G401.6 (cell line): Measurements from ENCODE around the gene MOGAT1.

Experiments used
- FAIRE-seq: peaks from 2 replicates; lab custom pipeline; 2012; peaks lifted over from hg19 to GRCh38; lab: Jason Lieb, UNC

The MOGAT1 gene, protein sequence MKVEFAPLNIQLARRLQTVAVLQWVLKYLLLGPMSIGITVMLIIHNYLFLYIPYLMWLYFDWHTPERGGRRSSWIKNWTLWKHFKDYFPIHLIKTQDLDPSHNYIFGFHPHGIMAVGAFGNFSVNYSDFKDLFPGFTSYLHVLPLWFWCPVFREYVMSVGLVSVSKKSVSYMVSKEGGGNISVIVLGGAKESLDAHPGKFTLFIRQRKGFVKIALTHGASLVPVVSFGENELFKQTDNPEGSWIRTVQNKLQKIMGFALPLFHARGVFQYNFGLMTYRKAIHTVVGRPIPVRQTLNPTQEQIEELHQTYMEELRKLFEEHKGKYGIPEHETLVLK

DNA sequence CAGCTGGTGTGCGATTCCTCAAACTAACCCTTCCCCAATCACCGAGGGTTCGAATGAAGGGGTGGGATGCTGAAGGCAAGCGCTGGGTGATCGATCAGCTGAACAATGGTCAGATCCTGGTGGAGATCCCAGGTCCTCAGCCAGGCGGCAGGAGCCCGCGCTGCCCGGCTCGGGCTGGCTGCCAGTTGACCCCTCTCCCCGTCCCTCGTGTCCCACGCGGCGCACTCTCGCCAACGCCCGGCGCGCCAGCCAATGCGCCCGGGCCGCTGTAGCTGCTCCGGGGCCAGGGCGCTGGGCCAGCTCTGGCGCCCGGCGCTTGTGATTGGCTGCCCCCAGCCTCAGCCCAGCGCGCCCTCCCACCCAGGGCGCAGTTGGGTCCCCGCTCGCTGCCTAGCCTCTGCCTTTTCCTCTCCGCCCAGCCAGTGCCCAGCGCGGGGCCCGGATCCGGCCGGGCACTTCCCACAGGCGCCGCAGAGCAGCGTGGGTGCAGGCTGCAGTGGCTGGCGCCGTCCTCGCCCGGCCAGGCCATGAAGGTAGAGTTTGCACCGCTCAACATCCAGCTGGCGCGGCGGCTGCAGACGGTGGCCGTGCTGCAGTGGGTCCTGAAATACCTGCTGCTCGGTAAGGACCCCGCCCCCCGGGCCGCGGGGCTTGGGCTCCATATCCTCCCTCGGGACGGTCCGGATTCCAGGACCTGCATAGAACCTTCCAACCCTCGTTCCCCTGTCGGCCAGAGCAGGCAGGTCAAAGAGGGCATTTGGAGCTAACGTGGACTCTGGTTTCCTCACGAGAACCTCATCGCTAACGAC, at the start of gene MOGAT1:
TSS of gene MOGAT1 (plus strand) at position 400 of the 809 bp plus-strand sequence. CDS start at position 528, 128 bp downstream.
- no peak for FAIRE-seq

DNA sequence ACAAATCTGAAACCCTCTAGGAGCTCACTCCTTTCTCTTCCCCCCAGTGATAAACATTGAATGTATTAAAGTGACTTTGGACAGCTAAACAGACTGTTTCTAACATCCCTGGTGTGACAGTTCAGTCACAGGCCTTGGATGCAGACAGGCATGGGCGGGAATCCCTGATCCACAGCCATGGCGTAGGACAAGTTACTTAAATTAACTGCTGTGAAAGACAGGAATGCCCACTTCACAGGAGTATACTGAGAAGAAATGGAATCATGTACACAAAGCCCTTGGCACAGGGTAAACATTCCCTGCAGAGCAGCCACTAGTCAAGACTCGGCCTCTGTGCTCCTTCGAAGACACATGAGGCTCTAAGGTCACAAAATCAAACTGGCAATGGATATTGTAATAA, 49.6 kb upstream of the MOGAT1 start:
- no peak for FAIRE-seq

DNA sequence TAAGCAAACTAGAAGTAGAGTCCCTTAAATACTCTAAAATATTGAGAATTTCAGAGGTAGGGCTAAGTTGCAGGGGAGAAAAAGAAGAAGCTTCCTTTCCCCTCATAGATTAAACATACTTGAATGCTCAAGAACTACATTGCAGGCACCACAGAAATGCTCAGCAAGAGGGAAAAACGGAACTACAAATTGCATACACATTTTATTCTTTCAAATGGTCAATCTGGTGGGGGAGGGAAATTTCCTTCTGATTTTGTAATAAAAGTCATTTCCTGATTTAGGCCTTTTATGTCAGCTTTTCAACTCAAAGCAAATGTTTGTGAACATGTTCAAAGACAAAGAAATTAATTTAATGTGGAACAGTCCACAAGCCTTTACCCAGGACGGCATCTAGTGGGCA, 48.5 kb upstream of the MOGAT1 start:
- no peak for FAIRE-seq

DNA sequence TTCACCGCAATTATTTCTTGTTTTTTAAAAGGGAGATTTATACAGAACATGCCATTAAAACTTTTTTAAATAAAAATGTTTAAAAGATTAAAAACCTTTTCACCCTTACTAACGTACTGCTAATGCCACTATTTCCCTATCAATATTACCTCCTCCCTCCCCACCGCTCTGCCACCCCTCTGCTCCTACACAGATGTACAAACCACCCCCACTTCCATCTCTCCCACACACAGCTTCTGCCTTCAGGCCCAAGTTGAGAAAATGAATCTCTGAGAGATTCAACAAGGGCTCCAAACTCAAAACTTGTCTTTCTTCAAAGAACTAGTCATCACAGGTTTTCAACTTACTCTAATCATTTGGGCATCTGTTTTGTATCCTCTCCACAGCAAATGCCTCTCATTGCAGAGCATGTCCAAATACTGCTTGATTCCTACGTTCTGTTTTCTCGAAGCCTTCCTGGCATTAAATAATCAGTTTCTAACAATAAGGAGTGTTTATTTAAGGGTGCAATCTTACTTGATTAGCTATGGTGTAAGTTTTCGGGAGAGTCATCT, 47.6 kb upstream of the MOGAT1 start:
- no peak for FAIRE-seq

DNA sequence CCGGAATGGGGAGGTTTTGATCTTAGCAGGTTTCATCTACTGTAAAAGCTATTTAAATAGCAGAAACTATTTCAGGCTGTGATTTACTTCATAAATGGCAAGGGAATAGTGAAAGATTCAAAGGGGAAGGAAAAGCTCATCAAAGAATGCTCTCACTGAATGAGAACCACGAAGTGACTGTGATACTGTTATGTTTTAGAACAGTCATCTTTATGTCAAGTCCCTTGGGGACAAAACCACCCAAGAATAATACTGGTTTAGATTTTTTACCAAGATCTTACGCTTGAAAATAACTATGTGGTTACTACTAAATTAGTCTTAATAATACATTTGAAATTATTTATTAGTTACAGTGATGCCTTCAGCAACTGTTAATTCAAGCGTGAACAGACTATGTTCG, 43.7 kb upstream of the MOGAT1 start:
- no peak for FAIRE-seq

DNA sequence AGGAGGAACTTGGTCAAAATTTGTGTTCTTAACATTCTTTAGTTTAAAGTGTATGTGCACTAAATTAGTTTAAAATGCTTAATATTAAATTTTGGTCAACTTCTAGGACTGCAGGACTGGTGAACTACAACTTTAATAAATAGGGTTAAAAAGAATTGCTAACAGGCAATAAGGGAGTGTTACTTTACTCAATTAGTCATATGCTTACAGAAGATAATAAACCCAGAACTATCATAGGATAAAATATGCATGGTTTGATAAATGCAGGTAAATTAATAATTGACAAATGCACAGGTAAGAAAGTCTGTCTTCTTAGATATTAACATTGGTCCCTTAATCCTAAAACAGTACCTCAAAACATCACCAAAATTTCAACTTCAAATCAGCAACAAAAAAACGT, 36.2 kb upstream of the MOGAT1 start:
- FAIRE-seq = no peak

DNA sequence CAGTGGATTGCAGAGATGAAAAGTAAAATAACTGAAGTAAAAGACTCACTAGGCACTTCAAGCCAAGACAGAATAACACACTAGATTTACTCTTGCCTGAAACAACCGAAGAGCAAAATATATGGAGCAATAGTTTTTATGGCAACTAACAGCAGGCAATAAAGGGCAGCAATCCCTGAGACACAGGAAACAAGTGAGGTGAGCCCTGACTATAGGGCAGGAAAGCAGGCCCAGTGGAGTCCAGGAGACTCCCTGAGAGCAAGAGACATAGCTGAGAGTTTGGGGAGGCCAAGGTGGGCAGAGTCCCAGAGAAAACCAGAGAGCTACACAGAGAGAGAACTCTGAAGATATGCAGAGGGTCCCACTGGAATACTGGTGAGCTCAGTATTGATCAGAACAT, 34.4 kb upstream of the MOGAT1 start:
- FAIRE-seq = no peak

DNA sequence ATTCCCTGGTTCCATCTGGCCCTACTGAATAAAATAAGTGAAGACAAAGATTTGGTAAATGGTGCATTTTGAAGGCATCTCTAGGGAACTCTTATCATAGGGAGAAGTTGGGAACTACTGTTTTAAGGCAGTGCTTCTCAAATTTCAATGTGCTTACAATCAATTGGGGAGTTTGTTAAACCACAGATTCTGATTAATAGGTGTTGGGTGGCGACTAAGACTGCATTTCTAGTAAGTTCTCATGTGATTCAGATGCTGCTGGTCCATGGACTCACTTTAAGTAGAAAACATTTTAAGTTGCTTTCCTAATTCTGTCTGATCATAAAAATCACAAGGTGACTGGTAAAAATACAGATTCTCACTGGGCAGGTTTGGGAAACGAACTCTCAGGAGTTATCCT, 30.1 kb upstream of the MOGAT1 start:
- FAIRE-seq = no peak

DNA sequence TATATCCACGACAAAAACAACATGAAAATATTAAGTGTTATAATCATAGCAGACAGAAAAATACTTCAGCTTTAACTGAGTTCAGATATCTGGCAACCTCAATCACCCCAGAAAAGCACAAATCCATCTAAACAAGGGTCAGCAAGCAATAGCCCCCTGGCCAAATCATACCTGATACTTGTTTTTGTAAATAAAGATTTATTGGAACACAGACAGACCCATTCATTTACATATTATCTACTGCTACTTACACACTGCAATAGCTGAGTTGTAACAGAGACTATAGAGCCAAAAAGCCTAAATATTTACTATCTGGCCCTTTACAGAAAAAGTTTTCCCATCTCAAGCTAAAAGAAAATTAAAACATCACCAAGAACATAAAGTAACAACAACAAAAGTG, 28.3 kb upstream of the MOGAT1 start:
- no peak for FAIRE-seq

DNA sequence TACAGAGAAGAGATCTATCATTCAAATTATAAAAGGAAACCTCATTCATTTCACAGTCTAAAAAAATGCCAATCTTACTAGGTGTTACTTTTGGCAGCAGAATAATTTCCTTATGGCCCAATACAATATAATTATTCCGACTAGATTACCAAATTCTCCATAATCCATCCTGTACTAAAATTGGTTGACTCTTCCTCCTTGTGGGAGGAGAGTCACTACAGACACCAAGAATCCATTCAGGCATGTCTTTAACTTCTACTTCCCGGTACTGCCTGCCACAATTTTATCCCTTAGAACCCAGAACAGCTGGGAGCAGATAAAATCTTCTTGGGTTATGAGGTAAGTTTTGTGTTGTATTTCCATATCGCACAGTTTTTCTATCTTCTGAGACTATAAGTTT, 25.4 kb upstream of the MOGAT1 start:
- no peak for FAIRE-seq

DNA sequence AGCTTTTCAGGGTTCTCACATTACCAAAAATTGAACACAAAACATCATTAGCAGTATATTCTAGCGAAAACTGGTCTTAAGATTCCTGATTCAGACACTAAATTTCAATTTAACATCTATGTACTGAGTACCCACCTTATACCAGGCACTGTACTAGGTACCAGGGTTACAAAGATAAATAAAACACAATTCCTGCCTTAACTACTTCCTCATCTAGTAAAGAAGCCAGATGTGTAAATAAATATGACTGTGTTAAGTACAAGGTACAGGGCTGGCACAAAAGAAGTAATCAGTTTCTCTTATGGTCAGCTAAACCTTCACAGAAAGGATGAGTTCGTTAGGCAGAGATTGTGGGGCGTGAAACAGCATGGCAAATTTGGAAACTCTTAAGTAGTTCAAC, 21.7 kb upstream of the MOGAT1 start:
- FAIRE-seq = no peak

DNA sequence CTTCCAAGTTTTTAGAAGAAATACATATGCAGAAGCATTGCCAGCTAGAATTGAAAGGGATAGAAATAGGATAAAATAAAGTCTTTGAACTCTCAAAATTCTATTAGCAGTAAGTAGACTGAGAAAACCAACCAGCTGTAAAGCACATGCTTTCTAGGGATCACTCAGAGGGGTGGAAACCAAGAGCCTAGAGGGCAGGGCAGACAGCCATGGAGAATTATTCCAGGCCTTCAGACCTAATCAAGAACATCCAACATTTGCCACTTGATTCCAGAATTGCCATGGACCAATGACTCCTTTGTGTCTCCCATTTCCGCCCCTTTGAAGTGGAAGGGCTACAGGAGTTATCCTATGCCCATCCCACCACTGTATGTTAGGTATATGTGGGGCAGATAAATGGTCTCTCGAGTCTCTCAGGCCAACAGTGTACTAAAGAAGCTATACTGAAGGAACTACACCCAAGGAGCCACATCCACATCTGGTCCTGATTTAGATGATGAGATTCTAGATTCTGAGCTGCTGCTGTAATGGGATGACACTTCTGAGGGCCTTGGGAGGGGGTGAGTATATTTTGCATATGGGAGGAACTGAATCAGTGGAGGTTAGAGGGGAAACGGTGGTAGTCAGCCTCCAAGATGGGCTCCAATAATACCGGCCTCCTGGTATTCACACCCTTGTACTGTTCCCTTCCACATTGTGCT, 19.6 kb upstream of the MOGAT1 start:
- FAIRE-seq = no peak

DNA sequence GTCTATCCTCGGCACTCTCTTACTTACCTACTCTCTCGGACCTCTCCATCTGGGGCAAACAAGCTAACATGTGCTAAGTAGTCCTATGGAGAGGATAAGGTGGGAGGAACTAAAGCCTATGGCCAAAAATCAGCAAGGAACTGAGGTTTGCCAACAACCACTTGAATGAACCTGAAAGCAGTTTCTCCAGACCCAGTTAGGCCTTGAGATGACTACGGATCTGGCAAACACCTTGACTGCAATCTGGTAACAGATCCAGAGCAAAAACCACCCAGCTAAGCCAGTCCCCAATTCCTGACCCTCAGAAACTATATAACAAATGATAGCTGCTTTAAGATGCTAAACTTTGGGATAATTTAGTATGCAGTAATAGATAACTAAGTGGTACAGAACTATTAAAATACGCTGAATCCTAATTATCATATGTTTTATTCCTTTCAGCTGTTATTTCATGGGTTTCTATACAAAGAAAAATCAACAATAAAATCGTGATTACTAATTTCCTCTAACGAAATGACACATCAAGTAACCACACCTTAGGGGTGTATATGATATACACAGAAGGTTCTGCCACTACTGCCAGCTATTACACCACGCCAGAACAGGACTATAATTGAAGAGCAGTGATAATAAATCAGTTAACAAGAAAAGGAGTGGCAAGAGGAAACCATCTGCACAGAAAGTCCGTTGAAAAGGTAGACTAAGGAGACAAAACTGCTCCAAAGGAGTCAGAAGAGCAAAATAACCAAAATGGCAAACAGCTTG, 18.8 kb upstream of the MOGAT1 start:
- FAIRE-seq = no peak

DNA sequence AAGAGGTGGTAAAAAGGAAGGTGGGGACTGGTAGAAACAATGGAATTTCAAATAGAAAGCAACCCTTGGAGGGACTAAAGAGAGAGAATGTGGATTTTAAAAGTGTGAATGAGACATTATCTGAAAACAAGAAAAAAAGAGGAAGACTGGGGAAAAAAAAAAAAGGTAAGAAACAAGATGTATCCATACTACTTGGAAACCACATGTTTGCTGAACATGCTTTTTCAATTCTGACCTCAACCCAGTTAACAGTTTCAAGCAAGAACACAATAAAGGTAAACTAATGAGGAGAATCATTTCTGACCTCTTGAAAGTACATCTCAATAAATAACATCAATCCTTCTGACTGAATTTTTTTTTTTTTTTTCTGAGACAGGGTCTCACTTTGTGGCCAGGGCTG, 18.2 kb upstream of the MOGAT1 start:
- no peak for FAIRE-seq

DNA sequence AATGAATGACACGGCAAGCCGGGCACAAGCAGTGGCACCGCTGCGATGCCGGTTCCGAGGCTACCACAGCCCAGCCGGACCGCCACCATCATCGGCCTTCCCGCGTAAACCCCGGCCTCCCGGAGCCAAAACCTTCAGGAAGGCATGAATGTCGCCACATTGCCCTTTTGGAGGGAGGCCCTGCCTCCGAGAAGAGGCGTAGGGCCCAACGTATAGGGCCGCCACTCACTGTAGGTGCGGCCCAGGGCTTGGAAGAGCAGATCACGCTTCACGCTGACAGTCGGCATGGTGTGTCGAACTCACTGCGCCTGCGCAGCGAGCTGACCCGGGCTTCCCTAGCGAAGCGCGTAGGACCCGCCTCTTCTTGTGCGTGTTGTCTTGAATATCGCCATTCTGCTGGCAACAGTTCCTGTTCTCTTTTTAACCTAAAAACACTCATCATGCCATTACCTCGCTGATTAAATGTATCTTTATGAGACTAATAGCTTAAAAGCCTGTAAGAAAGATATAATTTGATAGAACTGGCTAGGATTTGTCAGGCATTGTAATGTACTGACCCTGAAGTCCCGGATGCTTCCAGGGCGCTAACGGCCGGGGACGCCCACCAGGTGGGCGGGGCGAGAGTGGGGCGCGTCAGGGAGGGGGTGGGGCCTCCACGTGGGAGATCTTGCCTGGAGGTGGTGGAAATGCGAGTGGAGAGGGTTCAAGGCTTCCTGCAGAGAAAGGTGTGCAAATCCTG, 15.5 kb upstream of the MOGAT1 start, which contains the start of gene FARSB:
TSS of gene FARSB (minus strand) at position 306 of the 739 bp plus-strand sequence. CDS start at position 287, 19 bp downstream.
- peak; percentile 86 for FAIRE-seq

DNA sequence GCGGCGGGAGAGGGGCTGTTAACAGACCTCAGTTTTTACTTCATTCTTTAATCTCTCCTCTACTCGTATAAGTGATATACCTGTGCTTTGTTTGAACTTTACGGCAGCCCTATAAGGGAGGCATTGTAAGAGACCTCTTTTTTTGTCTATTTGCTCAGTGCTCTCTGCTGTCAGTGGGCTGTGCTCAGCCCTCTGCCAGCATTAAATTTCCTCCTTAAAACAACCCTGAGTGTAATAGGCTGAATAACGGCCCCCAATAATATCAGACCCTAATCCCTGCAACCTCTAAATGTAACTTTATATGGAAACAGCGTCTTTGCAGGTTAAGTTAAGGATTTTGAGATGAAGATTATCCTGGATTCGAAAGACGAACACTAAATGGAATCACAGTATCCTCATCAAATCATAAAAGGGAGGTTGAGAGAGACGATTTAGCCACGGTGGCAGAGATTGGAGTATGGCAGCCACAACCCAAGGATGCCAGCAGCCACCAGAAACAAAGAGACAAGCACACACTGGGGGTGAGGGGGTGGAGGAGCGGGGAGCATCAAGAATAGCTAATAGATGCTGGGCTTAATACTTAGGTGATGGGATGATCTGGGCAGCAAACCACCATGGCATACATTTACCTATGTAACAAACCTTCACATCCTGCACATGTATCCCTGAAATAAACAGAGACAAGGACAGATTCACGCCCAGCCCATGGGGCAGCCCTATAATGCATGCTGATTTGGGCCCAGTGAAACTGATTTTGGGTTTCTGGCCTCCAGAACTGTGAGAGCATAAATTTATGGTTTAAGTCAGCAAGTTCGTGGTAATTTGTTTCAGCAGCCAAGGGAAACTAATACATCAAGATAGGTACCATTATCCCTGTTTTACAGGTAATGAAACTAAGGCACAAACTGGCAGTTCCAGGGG, 14.7 kb upstream of the MOGAT1 start:
- no peak for FAIRE-seq

DNA sequence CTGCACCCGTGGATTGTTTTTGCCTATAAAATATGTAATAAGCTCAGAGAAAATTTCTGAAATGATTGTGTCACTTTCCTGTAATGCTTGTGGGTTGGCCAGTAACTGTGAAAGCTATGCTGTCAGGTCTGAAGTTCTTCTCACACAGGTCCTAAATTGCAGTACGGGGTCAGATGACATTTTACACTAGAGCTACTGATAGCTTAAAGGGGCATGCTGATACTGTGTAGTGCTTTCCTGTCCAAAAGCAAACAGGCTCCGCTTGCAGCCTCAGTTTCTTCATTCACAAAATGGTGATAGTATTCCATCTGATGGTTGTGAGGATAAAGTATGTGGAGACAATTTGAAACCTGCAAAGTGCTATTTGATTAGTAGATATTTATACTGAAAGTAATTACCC, 8.0 kb upstream of the MOGAT1 start:
- no peak for FAIRE-seq

DNA sequence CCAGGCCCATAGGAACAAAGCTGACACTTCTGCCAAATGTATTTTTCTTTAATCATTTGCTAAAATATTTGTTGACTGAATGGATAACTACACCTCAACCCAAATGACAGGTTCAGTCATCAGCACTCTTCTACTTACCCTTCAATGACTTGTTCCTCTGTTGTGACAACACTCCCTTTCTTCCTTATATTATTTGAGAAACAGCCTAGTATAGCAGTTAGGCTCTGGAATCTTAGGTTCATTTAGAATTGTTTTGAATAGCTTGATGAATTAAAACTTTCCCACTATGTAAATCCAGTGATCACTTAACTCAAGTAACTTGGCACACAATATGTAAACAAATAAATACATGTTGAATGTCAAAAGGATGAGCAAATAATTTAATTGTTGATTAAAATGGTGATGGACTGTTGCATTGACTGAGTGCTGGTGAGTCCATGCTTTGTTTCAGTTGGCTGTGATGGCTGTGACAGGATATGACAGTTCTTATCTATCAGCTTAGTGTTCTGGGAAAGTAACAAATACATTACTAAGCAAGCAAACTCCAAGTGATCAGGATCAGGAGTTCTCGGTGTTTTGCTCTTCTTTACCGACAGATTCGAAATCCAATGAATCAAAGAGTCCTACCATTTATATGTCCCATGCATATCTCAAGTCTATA, 2.8 kb upstream of the MOGAT1 start:
- no peak for FAIRE-seq

DNA sequence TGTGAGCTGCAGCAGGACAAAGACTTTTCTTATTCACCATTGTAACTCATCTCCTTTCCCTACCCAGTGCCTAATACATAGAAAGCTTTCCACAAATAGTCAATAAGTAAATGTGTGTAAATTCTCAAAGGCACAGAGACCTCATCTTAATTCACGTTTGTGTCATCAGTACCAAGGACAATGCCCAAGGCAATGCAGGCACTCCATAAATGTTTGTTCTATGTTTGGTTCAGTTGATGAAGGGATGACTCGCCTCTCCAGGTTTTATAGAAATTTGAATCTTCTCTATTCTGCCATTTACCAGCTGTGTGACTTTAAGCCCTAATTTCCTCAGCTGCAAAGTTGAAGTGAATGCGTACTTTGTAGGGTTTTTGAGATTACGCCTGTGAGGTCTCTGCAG, 2.1 kb upstream of the MOGAT1 start:
- FAIRE-seq = no peak
